H9 (cell line): ENCODE results near the gene GIT2. TPM values are rescaled to one million over a fixed set of nuclear protein-coding genes. Genes with fewer than 3 reads are reported as not detected.
A peak's percentile ranks its signal among the peaks of the same experiment; 100 is the strongest.

Experiments used
- DNase-seq: peaks from one replicate; pipeline ENCODE4 v3.0.0-alpha.2; 2017
- H2AFZ ChIP-seq: one replicate; pipeline ENCODE4 v1.6.1; 2013; ENCODE audit warnings: mild to moderate bottlenecking, low read length, control low read depth, moderate library complexity
- H2AK5ac ChIP-seq: 2 replicates; pipeline ENCODE4 v1.6.1; 2013; ENCODE audit warnings: low read length, control low read depth, mixed read lengths; ENCODE audit not compliant: insufficient read length
- H2BK120ac ChIP-seq: one replicate; pipeline ENCODE4 v1.6.1; 2013; ENCODE audit warnings: low read depth, mild to moderate bottlenecking, low read length, control low read depth, inconsistent platforms; ENCODE audit not compliant: poor library complexity, severe bottlenecking
- H2BK12ac ChIP-seq: 2 replicates; pipeline ENCODE4 v1.6.1; 2013; ENCODE audit warnings: low read length, control low read depth, mixed read lengths, low read depth; ENCODE audit not compliant: insufficient read length
- H2BK15ac ChIP-seq: 2 replicates; pipeline ENCODE4 v1.6.1; 2013; ENCODE audit warnings: low read depth, low read length, control low read depth
- H2BK20ac ChIP-seq: one replicate; pipeline ENCODE4 v1.6.1; 2013; ENCODE audit warnings: low read depth, mild to moderate bottlenecking, low read length, control low read depth, inconsistent platforms; ENCODE audit not compliant: poor library complexity, severe bottlenecking
- H2BK5ac ChIP-seq: 2 replicates; pipeline ENCODE4 v1.6.1; 2013; ENCODE audit warnings: low read length, control low read depth, mixed read lengths; ENCODE audit not compliant: insufficient read length
- H3K14ac ChIP-seq: 2 replicates; pipeline ENCODE4 v1.6.1; 2013; ENCODE audit warnings: low read length, control low read depth; ENCODE audit not compliant: insufficient read depth
- H3K18ac ChIP-seq: 2 replicates; pipeline ENCODE4 v1.6.1; 2013; ENCODE audit warnings: low read depth, mild to moderate bottlenecking, mixed read lengths, low read length, control low read depth; ENCODE audit not compliant: insufficient read length
- H3K23ac ChIP-seq: 2 replicates; pipeline ENCODE4 v1.6.1; 2013; ENCODE audit warnings: low read length, control low read depth, mixed read lengths, low read depth; ENCODE audit not compliant: insufficient read length
- H3K23me2 ChIP-seq: 2 replicates; pipeline ENCODE4 v1.6.1; 2013; ENCODE audit warnings: low read depth, mild to moderate bottlenecking, mixed read lengths, low read length, control low read depth; ENCODE audit not compliant: insufficient read length, poor library complexity, severe bottlenecking
- H3K27ac ChIP-seq: 2 replicates; pipeline ENCODE4 v1.5.1; 2013; ENCODE audit warnings: low read length, control low read depth, mixed read lengths, low read depth; ENCODE audit not compliant: insufficient read length
- H3K27me3 ChIP-seq: 2 replicates; pipeline ENCODE4 v1.6.1; 2013; ENCODE audit warnings: low read length, control low read depth, inconsistent platforms; ENCODE audit not compliant: insufficient read depth
- H3K4ac ChIP-seq: 2 replicates; pipeline ENCODE4 v1.6.1; 2013; ENCODE audit warnings: low read depth, mild to moderate bottlenecking, control low read depth, inconsistent platforms, low read length, moderate library complexity
- H3K4me1 ChIP-seq: 2 replicates; pipeline ENCODE4 v1.6.1; 2013; ENCODE audit warnings: low read length, control low read depth, inconsistent platforms; ENCODE audit not compliant: insufficient read depth
- H3K4me2 ChIP-seq: 2 replicates; pipeline ENCODE4 v1.6.1; 2013; ENCODE audit warnings: low read length, control low read depth, mixed read lengths; ENCODE audit not compliant: insufficient read length, insufficient read depth
- H3K56ac ChIP-seq: 2 replicates; pipeline ENCODE4 v1.6.1; 2013; ENCODE audit warnings: low read depth, mild to moderate bottlenecking, mixed read lengths, low read length, control low read depth; ENCODE audit not compliant: insufficient read length
- H3K79me1 ChIP-seq: 2 replicates; pipeline ENCODE4 v1.6.1; 2013; ENCODE audit warnings: low read depth, mild to moderate bottlenecking, moderate library complexity, low read length, control low read depth, inconsistent platforms; ENCODE audit not compliant: insufficient read depth, poor library complexity, severe bottlenecking
- H3K79me2 ChIP-seq: 2 replicates; pipeline ENCODE4 v1.6.1; 2013; ENCODE audit warnings: low read length, control low read depth, inconsistent platforms; ENCODE audit not compliant: insufficient read depth
- H3K9ac ChIP-seq: 2 replicates; pipeline ENCODE4 v1.6.1; 2013; ENCODE audit warnings: low read length, control low read depth, mixed read lengths; ENCODE audit not compliant: insufficient read length; ENCODE audit errors: extremely low read depth
- H3K9me3 ChIP-seq: one replicate; pipeline ENCODE4 v1.6.1; 2013; ENCODE audit warnings: low read depth, low read length, inconsistent platforms; ENCODE audit not compliant: control insufficient read depth
- H3T11ph ChIP-seq: one replicate; pipeline ENCODE4 v1.6.1; 2013; ENCODE audit warnings: mild to moderate bottlenecking, low read length, control low read depth, inconsistent platforms
- H4K20me1 ChIP-seq: one replicate; pipeline ENCODE4 v1.6.1; 2013; ENCODE audit not compliant: control insufficient read depth, insufficient read length, insufficient read depth
- H4K5ac ChIP-seq: 2 replicates; pipeline ENCODE4 v1.6.1; 2013; ENCODE audit warnings: low read depth, mild to moderate bottlenecking, mixed read lengths, low read length, control low read depth; ENCODE audit not compliant: insufficient read length
- H4K8ac ChIP-seq: replicated peaks from 2 replicates; pipeline ENCODE4 v1.6.1; 2013; ENCODE audit warnings: low read length, control low read depth, mixed read lengths, low read depth; ENCODE audit not compliant: insufficient read length
- H4K91ac ChIP-seq: 2 replicates; pipeline ENCODE4 v1.6.1; 2013; ENCODE audit warnings: low read depth, mild to moderate bottlenecking, moderate library complexity, mixed read lengths, low read length, control low read depth; ENCODE audit not compliant: insufficient read length
- H3K27ac Mint-ChIP-seq, 3 experiments: 2 replicates in 2 of 3; 3 replicates in 1 of 3; pipeline ENCODE4 v1.8.0; 2020 to 2021; ENCODE audit warnings: mixed read lengths in 3 of 3, mild to moderate bottlenecking in 1 of 3, moderate library complexity in 1 of 3
- H3K27me3 Mint-ChIP-seq: 2 replicates; pipeline ENCODE4 v1.8.0; 2021; ENCODE audit warnings: low read depth, mild to moderate bottlenecking, moderate library complexity, mixed read lengths
- H3K36me3 Mint-ChIP-seq, 3 experiments: 2 replicates in 2 of 3; 3 replicates in 1 of 3; pipeline ENCODE4 v1.8.0; 2020 to 2021; ENCODE audit warnings: low read depth in 3 of 3, mixed read lengths in 3 of 3; ENCODE audit not compliant: insufficient read depth in 1 of 3
- H3K4me1 Mint-ChIP-seq, 2 experiments: 2 replicates each; pipeline ENCODE4 v1.8.0; 2020; ENCODE audit warnings: mixed read lengths in 2 of 2
- H3K4me3 Mint-ChIP-seq, 2 experiments: 2 replicates in 1 of 2; 3 replicates in 1 of 2; pipeline ENCODE4 v1.8.0; 2020 to 2021; ENCODE audit warnings: mild to moderate bottlenecking in 2 of 2, mixed read lengths in 2 of 2, moderate library complexity in 1 of 2
- H3K9me3 Mint-ChIP-seq, 2 experiments: 2 replicates in 1 of 2; 3 replicates in 1 of 2; pipeline ENCODE4 v1.8.0; 2020; ENCODE audit warnings: mild to moderate bottlenecking in 2 of 2, mixed read lengths in 2 of 2, moderate library complexity in 1 of 2
- CTCF ChIP-seq: fragments of 200-600 bp; sonication (generic); conservative IDR thresholded peaks from 3 replicates; pipeline ENCODE4 v1.8.0; 2021; ENCODE audit warnings: antibody characterized with exemption, mild to moderate bottlenecking
- WGBS: extraction: QIAGEN DNeasy Blood & Tissue Kit; methylation state at CpG from one replicate; pipeline ENCODE4 v1.1.7; 2013; ENCODE audit warnings: missing lambda C conversion rate, low lambda C conversion rate, mixed read lengths; ENCODE audit not compliant: insufficient read length; ENCODE audit errors: extremely low coverage; 5-methylcytosine and 5-hydroxymethylcytosine counted together
- total RNA-seq: library from RNA; stranded (reverse); gene quantifications from 2 replicates; pipeline ENCODE4 v1.2.1, GENCODE V29; 2021

GIT2 gene
- total RNA-seq, 1 experiment from 2014 or later: 27.0 TPM

GRCh38 chr12:109962398-109962797 is 33.8 kb downstream of the GIT2 start:
- Mint-ChIP-seq H3K36me3 (peaks cover 4 to 42% (median 18%) of the 10 kb centered on the region in 3 experiments; a peak in 5 of 7 replicates), H3K4me1 (no peaks in the 10 kb centered on the region), H3K9me3 (no peaks in the 10 kb centered on the region), H3K27me3 (no peaks in the 10 kb centered on the region), H3K27ac (no peak overlapping the region), H3K4me3 (no peak overlapping the region)
- Histone ChIP-seq H2AFZ (no peak overlapping the region), H2BK120ac (no peak overlapping the region), H4K5ac (no peak overlapping the region), H3K27me3 (no peaks in the 10 kb centered on the region), H3K4ac (no peak overlapping the region), H3K18ac (no peak overlapping the region), H4K20me1 (no peaks in the 10 kb centered on the region), H3K23me2 (no peaks in the 10 kb centered on the region), H3K79me1 (no peaks in the 10 kb centered on the region), H4K8ac (no peak overlapping the region), H3K4me2 (no peak overlapping the region), H3K23ac (no peak overlapping the region), H2BK5ac (no peak overlapping the region), H2AK5ac (no peak overlapping the region), H3T11ph (no peak overlapping the region), H2BK15ac (no peak overlapping the region), H2BK12ac (no peak overlapping the region), H3K14ac (no peak overlapping the region), H3K56ac (no peak overlapping the region), H3K27ac (no peak overlapping the region), H4K91ac (no peak overlapping the region), H3K9me3 (no peaks in the 10 kb centered on the region), H2BK20ac (no peak overlapping the region), H3K9ac (no peak overlapping the region), H3K79me2 (no peaks in the 10 kb centered on the region), H3K4me1 (no peaks in the 10 kb centered on the region)
- TF ChIP-seq CTCF: no peak
- WGBS: no CpG with 5 or more reads among the region's 3 CpGs
- peak; percentile 38 for DNase-seq
